HepG2 (cell line): ENCODE measurements around the gene TBCD. TPM values are rescaled to one million over a fixed set of nuclear protein-coding genes. Genes with fewer than 3 reads are reported as not detected.

Source experiments
- CREM ChIP-seq, 2 experiments: sonication (generic) in 1 of 2; formaldehyde crosslinking in 1 of 2; IDR thresholded peaks; 2 replicates each; pipeline versions ENCODE4 v1.4.0 to v1.6.1; 2016 to 2020; ENCODE audit warnings: antibody characterized with exemption in 1 of 2, mild to moderate bottlenecking in 1 of 2, missing genetic modification reagents in 1 of 2
- DPF2 ChIP-seq: sonication (generic); formaldehyde crosslinking; IDR thresholded peaks from 2 replicates; pipeline ENCODE4 v1.4.0; 2020; ENCODE audit warnings: mild to moderate bottlenecking, low read depth, missing genetic modification reagents, borderline replicate concordance
- EHMT2 ChIP-seq: fragments of 200-600 bp; sonication (generic); IDR thresholded peaks from 2 replicates; pipeline ENCODE4 v1.7.0; 2017; ENCODE audit warnings: antibody characterized with exemption, low read depth, low read length, borderline replicate concordance
- FOXC1 ChIP-seq: sonication (generic); formaldehyde crosslinking; IDR thresholded peaks from 2 replicates; pipeline ENCODE4 v1.8.0; 2022; ENCODE audit warnings: mild to moderate bottlenecking, missing genetic modification reagents, borderline replicate concordance
- HMGXB4 ChIP-seq, 2 experiments: sonication (generic) in 1 of 2; formaldehyde crosslinking in 1 of 2; IDR thresholded peaks; 2 replicates each; pipeline versions ENCODE4 v1.4.0 to v1.6.1; 2018 to 2020; ENCODE audit warnings: missing genetic modification reagents in 2 of 2, borderline replicate concordance in 1 of 2, low read depth in 1 of 2, mild to moderate bottlenecking in 1 of 2, missing biosample characterization in 1 of 2
- HNF4G ChIP-seq, 2 experiments: sonication (generic) in 1 of 2; formaldehyde crosslinking in 1 of 2; IDR thresholded peaks; 2 replicates each; pipeline versions ENCODE4 v1.4.0 to v1.6.1; 2011 to 2020; ENCODE audit warnings: borderline replicate concordance in 2 of 2, low read depth in 2 of 2, mild to moderate bottlenecking in 2 of 2, low read length in 1 of 2, missing genetic modification reagents in 1 of 2, moderate library complexity in 1 of 2
- HNRNPUL1 ChIP-seq: fragments of 200-400 bp; formaldehyde crosslinking; IDR thresholded peaks from 2 replicates; pipeline ENCODE4 v1.6.1; 2017; ENCODE audit warnings: low read depth, mild to moderate bottlenecking, low read length, moderate library complexity
- NR2C2 ChIP-seq: sonication (generic); formaldehyde crosslinking; IDR thresholded peaks from 2 replicates; pipeline ENCODE4 v1.4.0; 2020; ENCODE audit warnings: missing genetic modification reagents, mild to moderate bottlenecking, moderate library complexity, borderline replicate concordance
- RFXANK ChIP-seq: IDR thresholded peaks from 2 replicates; pipeline ENCODE4 v1.6.1; 2016
- SETDB1 ChIP-seq: sonication (generic); formaldehyde crosslinking; IDR thresholded peaks from 2 replicates; pipeline ENCODE4 v1.5.1; 2020; ENCODE audit warnings: missing genetic modification reagents, mild to moderate bottlenecking, borderline replicate concordance
- SRSF4 ChIP-seq: fragments of 200-400 bp; formaldehyde crosslinking; IDR thresholded peaks from one replicate; pipeline ENCODE4 v1.6.1; 2018; ENCODE audit warnings: mild to moderate bottlenecking, low read depth, low read length, moderate library complexity; ENCODE audit not compliant: poor library complexity, severe bottlenecking
- ZBTB38 ChIP-seq: sonication (generic); formaldehyde crosslinking; IDR thresholded peaks from 2 replicates; pipeline ENCODE4 v1.5.1; 2020; ENCODE audit warnings: mild to moderate bottlenecking, missing genetic modification reagents
- ZNF317 ChIP-seq: sonication (generic); formaldehyde crosslinking; IDR thresholded peaks from 2 replicates; pipeline ENCODE4 v1.5.0; 2020; ENCODE audit warnings: mild to moderate bottlenecking, missing genetic modification reagents
- ZNF331 ChIP-seq: sonication (generic); formaldehyde crosslinking; IDR thresholded peaks from 2 replicates; pipeline ENCODE4 v1.4.0; 2020; ENCODE audit warnings: missing genetic modification reagents
- ZNF33B ChIP-seq: sonication (generic); formaldehyde crosslinking; IDR thresholded peaks from 2 replicates; pipeline ENCODE4 v1.5.1; 2020; ENCODE audit warnings: mild to moderate bottlenecking, missing genetic modification reagents
- ZNF646 ChIP-seq: sonication (generic); formaldehyde crosslinking; IDR thresholded peaks from 2 replicates; pipeline ENCODE4 v1.9.0; 2021; ENCODE audit warnings: mild to moderate bottlenecking, missing genetic modification reagents
- ZNF704 ChIP-seq: sonication (generic); formaldehyde crosslinking; IDR thresholded peaks from 2 replicates; pipeline ENCODE4 v1.8.1; 2023; ENCODE audit warnings: mild to moderate bottlenecking, inconsistent platforms, moderate library complexity, missing genetic modification reagents, borderline replicate concordance
- polyA plus RNA-seq, 8 experiments: library from polyadenylated mRNA; depleted of rRNA in 3 of 8; stranded (reverse) in 7 of 8; unstranded in 1 of 8; fragments of >200 nt; fragmentation: Illumina TruSeq in 4 of 8; extraction: Trizol in 4 of 8; gene quantifications; 2 replicates each; pipeline versions ENCODE4 v1.2.1 to v1.2.3, GENCODE V29; 2011 to 2016; ENCODE audit warnings: low read depth in 4 of 8, missing spikeins in 1 of 8, mixed read lengths in 1 of 8; ENCODE audit not compliant: insufficient read depth in 1 of 8
- total RNA-seq, 5 experiments: library from RNA; depleted of rRNA; stranded (reverse); fragments of >200 nt; fragmentation: Illumina TruSeq; extraction: Trizol; gene quantifications; 2 replicates each; pipeline ENCODE4 v1.2.3, GENCODE V29; 2016; ENCODE audit warnings: low read depth in 1 of 5

TBCD gene
- total and polyA plus RNA-seq, 2 of the 13 experiments (the other 11 are each of a cell fraction or from before 2014, with no cell fraction given): 33.9 to 54.8 TPM

- TF ChIP-seq ZNF331 (peak; percentile 35; the same call in 1 of the 2 replicates), DPF2 (CRISPR knock-in tag) (no peak), HMGXB4 (CRISPR knock-in tag; IDR thresholded peaks at IDR 0.05; ENCODE audit: borderline replicate concordance in 1 of 2, low read depth in 1 of 2) (no peak), ZNF33B (CRISPR knock-in tag) (no peak), SETDB1 (CRISPR knock-in tag) (no peak), HNF4G (IDR thresholded peaks at IDR 0.05; ENCODE audit: borderline replicate concordance, low read depth, low read length) (no peak), HNF4G (CRISPR knock-in tag; IDR thresholded peaks at IDR 0.05; ENCODE audit: borderline replicate concordance, low read depth) (no peak), ZBTB38 (CRISPR knock-in tag) (no peak), EHMT2 (no peak), ZNF704 (CRISPR knock-in tag) (no peak), SRSF4 (no peak), HNRNPUL1 (no peak), RFXANK (CRISPR knock-in tag) (no peak), CREM (IDR thresholded peaks at IDR 0.05) (no peak), CREM (CRISPR knock-in tag; IDR thresholded peaks at IDR 0.05) (no peak), ZNF646 (CRISPR knock-in tag) (no peak), NR2C2 (CRISPR knock-in tag) (0 out of 2 replicates have a peak, but pooled peaks have one; percentile 28), FOXC1 (CRISPR knock-in tag) (no peak), ZNF317 (CRISPR knock-in tag) (no peak)
These were observed 107.9 kb downstream of the TBCD start (continued) for GRCh38 chr17:82859431-82860403.
